A549 treated with RU486 at 1 μM for 4 hours (cell line): ENCODE measurements around the gene C1QTNF8. TPM values are rescaled to one million over a fixed set of nuclear protein-coding genes. Genes with fewer than 3 reads are reported as not detected.

Experiments
- total RNA-seq: library from RNA; stranded (reverse); fragments of 200-300 nt; extraction: Qiagen RNA extraction; gene quantifications from 5 replicates; pipeline ENCODE4 v1.2.3, GENCODE V29; 2022; ENCODE audit warnings: low read depth

The C1QTNF8 gene
- total RNA-seq: not detected in 5 replicates

GRCh38 chr16:1096169-1097082, at the start of gene C1QTNF8:
C1QTNF8 (minus strand) TSS chr16:1096244; CDS start chr16:1094922, 1,322 bp downstream.

GRCh38 chr16:1072526-1073261, 23.4 kb downstream of the C1QTNF8 start, which contains the start of gene SSTR5:
SSTR5 (plus strand) TSS chr16:1072747; CDS start chr16:1078869, 6,122 bp downstream.

Other genes with a start within 250 kb of the C1QTNF8 start
- 8.0 to 11.2 TPM (median 8.8 TPM) in 5 replicates for gene LMF1, start 125.3 kb downstream of the C1QTNF8 start, total RNA-seq
- 1.5 to 2.6 TPM (median 1.8 TPM) in 5 replicates for gene SOX8, start 114.5 kb downstream of the C1QTNF8 start, total RNA-seq
- 0.20 to 0.33 TPM (median 0.25 TPM) in 5 replicates for gene SSTR5, start 23.5 kb downstream of the C1QTNF8 start, total RNA-seq
- gene CACNA1H, start 56.9 kb upstream of the C1QTNF8 start, total RNA-seq: 7.0 to 13.9 TPM (median 11.7 TPM) in 5 replicates
- 0.14 TPM in 1 of 5 replicates, not detected in the others for gene TPSG1, start 129.0 kb upstream of the C1QTNF8 start, total RNA-seq
- gene TPSB2, start 133.9 kb upstream of the C1QTNF8 start, total RNA-seq: not detected in 5 replicates
- 0.21 TPM in 1 of 5 replicates, not detected in the others for gene TPSAB1, start 144.5 kb upstream of the C1QTNF8 start, total RNA-seq
- not detected in 5 replicates for gene TPSD1, start 159.8 kb upstream of the C1QTNF8 start, total RNA-seq
- 162 to 245 TPM (median 176 TPM) in 5 replicates for gene UBE2I, start 213.4 kb upstream of the C1QTNF8 start, total RNA-seq
- gene BAIAP3, start 237.4 kb upstream of the C1QTNF8 start, total RNA-seq: 0.90 to 1.2 TPM (median 0.99 TPM) in 5 replicates